HG03175 (cell line): ENCODE measurements around the gene NSD2.

Source experiments
- ATAC-seq: cut with Tn5 transposase; IDR thresholded peaks from one replicate; pipeline ENCODE4 v1.9.1; 2021; ENCODE audit warnings: mild to moderate bottlenecking, moderate library complexity; ENCODE audit not compliant: unreplicated experiment

Gene NSD2

GRCh38 chr4:1862961-1863296 is 8.3 kb upstream of the NSD2 start:
- ATAC-seq: no peak

DNA sequence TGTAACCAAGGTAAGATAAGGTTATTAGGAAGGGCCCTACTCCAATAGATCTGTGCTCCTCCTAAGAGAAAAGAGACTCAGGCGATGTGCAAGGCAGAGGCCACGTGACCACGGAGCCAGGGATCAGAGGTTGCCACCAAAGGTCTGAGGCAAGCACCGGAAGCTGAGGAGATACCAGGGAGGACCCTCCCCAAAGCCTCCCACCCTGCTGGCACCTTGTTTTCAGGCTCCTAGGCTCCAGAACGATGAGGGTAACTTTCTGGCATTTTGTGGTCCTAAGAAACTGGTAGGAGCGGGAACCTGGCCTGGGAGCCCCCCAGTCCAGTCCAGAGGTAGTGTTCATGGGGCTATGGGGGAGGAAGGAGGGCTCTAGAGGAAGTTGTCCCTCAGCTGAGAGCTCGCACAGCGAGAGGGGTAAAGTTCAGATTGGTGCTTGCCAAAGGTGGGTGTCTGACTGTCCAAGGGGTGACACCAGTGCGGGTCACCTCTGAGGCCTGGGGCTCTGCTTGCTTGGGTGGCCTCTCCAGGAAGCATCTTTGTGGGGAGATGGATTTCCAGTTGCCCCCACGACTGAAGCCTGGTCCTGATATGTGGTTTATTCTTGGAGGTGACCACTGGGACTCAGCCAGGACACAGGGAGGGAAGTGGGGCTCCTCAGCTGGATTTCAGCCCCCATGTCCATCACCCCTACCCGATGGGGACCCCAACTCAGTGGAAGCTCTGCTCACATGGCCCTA is 7.7 kb upstream of the NSD2 start:
- no peak for ATAC-seq

DNA sequence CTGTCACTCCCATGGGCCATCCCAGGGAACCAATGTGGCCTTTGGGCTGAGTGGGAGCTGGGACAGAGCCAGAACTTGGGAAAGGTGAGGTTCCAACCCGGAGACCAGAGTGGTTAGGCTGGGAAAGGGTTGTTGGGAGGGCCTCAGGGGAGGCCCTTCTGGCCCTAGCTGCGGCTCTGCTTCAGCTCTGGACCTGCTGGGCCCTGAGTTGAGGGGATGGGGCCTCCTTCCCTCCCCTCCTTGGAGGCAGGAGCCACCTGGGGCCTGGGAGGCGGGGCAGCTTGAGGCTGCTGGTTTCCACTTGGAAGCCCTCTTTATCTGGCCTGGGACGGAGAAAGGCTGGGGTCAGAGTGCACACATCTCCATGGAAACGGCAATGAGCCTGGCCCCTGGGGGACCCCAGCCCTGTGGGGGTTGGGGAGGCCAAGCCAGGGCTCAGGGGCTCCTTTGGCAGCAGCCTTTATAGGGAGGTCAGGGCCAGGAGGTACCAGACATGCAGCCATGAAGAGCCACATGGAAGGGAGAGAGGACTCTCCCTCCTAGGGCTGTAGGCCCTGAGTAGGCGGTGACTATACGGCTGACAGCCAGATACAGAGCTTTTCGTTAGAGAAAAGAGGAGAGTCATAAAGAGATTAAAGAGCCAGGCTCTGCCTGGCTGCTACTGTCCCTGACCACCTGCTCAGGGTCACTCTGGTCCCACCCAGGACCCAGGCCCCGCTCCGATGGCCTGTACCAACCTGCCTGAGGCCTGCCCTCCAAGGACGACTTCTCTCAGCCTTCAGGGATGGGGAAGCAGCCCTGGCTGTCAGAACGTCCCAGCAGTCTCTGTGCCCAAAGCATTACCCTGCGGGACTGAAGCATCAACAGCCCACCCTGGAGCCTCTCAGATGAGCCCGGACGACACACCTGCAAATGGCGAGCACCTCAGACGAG is 6.9 kb upstream of the NSD2 start:
- ATAC-seq: no peak

DNA sequence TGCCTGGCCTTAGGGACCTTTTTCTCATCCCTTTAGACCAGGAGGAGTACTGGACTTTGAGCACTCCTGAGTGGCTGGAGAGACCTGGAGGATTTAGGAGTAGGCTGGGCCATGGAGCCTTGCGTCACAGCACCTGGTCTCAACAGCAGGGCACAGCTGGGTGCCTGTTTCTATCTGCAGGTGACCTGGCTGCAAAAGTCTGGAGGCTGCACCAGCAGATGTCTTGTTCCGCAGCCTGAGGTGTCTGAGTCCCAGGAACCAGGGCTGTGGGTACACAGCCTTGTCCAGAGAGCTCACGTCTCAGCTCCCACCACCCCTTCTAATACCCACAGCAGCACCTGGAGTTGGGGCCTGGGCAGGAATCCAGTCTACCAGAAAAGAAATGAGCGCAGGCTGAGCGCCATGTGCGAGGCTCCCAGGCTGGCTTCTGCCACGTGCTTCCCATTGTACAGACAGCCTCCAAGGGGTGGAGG is 5.0 kb upstream of the NSD2 start:
- ATAC-seq: no peak

DNA sequence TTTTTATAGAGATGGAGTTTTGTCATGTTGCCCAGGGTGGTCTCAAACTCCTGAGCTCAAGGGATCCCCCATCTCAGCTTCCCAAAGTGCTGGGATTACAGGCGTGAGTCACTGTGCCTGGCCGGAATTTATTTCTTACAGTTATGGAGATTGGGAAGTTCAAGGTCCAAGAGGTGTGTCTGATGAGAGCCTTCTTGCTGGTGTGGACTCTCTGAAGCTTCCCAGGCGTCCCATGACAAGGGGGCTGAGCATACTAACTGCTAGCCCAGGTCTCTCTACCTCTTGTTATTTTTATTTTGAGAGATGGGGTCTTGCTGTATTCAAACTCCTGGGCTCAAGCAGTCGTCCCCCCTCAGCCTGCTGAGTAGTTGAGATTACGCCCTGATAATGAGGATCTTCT is 2.9 kb upstream of the NSD2 start:
- no peak for ATAC-seq

DNA sequence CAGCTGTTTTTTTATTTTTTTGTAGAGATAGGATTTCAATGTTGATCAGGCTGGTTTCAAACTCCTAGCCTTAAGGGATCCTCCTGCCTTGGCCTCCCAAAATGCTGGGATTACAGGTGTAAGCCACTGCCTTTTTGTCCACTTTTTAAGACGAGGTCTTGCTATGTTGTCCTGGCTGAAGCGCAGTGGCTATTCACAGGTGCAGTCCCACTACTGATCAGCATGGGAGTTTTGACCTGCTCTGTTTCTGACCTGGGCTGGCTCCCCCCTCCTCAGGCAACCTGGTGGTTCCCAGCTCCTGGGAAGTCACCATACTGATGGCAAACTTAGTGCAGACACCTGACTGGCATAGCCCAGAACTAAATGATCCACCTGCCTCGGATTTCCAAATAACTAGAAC is 2.3 kb upstream of the NSD2 start:
- no peak for ATAC-seq

GRCh38 chr4:1869530-1870327 is 1.5 kb upstream of the NSD2 start:
- ATAC-seq: peak; percentile 9

- ATAC-seq: peak; percentile 60
Measured at GRCh38 chr4:1870328-1870577, 940 bp upstream of the NSD2 start.

DNA sequence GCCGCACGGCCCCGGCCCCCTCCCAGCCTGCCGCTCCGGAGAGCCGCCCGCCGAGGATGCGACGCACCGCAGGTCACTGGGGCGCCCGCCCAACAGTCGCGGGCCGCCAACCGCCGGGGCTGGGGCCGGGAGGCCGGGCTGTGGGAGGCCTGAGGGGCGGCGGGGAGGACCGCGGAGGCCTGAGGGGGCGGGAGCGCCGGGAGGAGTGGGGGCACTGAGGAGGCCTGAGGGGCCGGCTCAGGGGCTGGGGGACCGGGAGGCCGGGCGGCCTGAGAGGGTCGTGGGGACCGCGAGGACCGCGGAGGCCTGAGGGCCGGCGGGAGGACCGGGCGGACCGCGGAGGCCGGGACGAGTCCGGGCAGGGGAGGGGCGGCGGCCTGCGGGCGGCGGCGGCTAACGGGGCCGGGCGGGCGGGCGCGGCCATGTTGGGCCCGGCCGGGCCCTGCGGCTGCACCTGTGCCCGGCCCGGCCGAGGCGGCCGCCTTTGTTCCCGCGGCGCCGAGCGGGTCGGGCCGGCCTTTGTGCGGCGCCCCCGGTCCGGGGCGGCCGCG is 353 bp downstream of the NSD2 start:
- peak; percentile 14 for ATAC-seq

GRCh38 chr4:1872870-1873269 is 1.7 kb downstream of the NSD2 start:
- no peak for ATAC-seq

- no peak for ATAC-seq
Measured at GRCh38 chr4:1873291-1873690, 2.1 kb downstream of the NSD2 start.

DNA sequence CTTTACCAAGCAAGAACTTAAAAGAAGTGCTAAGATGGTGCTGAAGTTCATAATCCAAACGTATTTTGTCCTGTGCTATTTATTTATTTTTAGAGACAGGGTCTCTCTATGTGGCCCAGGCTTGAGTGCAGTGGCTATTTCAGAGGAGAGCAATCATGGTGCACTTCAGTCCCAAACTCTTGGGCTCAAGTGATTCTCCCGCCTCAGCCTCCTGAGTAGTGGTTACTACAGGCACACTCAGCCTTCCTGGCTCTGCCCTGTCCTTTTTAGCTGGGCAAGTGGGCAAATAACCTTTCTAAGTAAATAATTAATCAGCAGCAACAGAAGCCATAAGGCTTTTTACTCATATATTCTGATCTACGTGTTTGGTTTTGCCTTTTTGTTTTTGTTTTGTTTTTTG is 2.6 kb downstream of the NSD2 start:
- ATAC-seq: no peak

DNA sequence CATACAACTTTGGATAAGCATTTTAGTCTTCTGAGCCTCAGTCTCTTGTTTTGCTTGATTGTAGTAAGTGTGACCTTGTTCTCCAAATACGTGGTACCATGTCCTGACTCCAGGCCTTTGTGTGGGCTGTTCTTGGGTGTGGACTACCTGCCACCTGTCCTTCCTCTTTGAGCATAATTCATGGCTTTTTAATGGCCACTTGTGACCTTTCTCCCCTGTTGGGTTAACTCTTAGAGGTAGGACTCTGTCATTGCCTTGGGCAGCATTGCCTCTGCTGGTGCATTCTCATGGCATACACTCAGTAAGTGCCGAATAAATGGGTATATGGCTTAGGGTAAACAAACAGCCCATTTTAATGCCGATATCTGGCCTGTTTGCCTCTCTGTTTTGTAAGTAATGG is 3.0 kb downstream of the NSD2 start:
- no peak for ATAC-seq

- no peak for ATAC-seq
Measured at GRCh38 chr4:1879485-1879884, 8.3 kb downstream of the NSD2 start.

GRCh38 chr4:1880332-1880731 is 9.1 kb downstream of the NSD2 start:
- ATAC-seq: no peak

DNA sequence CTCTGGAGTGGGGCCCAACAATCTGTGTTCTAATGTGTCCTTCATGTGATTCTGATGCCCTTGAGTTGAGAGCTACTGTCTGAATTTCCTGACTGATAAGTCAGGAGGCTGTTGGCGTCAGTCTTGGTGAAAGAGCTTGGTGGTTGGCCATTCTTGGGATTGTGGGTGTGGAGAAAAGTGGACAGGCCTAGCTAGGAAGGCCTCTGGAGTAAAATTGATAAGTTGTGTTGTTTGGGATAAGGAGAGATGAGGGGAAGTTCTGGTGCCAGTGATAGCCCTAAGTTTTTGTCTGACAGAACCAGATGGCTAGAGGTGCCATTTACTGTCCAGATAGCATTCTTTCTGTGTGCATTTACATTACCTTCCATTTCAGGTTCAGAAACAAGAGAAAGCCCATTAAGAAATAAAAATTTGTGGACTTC is 11.7 kb downstream of the NSD2 start:
- ATAC-seq: no peak

- ATAC-seq: no peak
Measured at GRCh38 chr4:1883583-1883982, 12.4 kb downstream of the NSD2 start.

DNA sequence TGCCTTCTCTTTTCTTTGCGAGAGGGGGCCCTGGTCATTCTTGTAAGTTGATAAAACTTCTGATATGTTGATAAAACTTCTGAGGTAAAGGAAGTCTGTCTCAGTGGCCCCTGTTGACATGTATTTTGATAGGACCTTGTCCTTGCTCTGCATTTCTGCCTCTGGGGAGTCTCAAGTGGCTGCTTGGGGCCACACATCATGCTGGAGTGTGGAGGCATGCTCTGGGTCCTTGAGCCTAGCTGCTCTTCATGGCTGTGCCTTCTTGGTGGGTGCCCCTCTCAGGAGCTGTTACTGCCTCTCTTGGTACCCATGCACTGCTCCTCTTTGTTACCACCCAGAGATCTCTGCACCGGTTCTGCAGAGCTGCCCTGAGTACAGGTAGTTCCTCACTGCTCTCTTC is 14.2 kb downstream of the NSD2 start:
- no peak for ATAC-seq

DNA sequence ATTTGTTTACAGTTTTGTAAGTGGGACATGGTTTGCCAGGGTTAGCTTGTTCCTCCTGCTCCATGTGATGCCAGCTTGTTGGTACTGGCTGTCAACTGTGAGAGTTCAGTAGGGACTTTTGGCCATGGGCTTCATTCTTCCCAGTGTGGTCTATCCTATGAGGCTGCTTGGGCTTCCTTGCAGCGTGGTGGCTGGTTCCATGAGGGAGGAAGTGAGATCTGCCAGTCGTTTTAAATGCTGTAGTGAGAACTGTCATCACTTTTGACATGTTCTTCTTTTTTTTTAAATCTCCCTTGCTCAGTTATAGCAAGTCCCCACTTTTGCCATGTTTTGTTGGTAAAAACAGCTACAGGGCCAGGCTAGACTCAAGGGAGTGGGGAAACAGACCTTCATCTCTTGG is 15.9 kb downstream of the NSD2 start:
- ATAC-seq: no peak

GRCh38 chr4:1890979-1891570 is 19.9 kb downstream of the NSD2 start:
- no peak for ATAC-seq
